Measurements from ENCODE around the gene SFXN4. TPM values are rescaled to one million over a fixed set of nuclear protein-coding genes. Genes with fewer than 3 reads are reported as not detected.

SFXN4 gene
- total RNA-seq, 1 experiment from 2014 or later = 21.9 TPM

GRCh38 chr10:119135513-119135881 is 30.0 kb downstream of the SFXN4 start:
- Histone ChIP-seq H3K14ac (ENCODE audit: insufficient read depth, low read length) (no peak overlapping the region), H3K56ac (ENCODE audit: insufficient read length, low read depth, low read length) (no peak overlapping the region), H4K20me1 (ENCODE audit: control insufficient read depth, insufficient read depth, insufficient read length) (no peaks in the 10 kb centered on the region), H2BK15ac (ENCODE audit: low read depth, low read length) (no peak overlapping the region), H3K79me1 (ENCODE audit: insufficient read depth, low read depth, low read length, poor library complexity, severe bottlenecking) (no peaks in the 10 kb centered on the region), H3K79me2 (ENCODE audit: insufficient read depth, low read length) (no peaks in the 10 kb centered on the region), H3K4me2 (ENCODE audit: insufficient read depth, insufficient read length, low read length) (no peak overlapping the region), H3K9ac (ENCODE audit: extremely low read depth, insufficient read length, low read length) (no peak overlapping the region), H2BK12ac (ENCODE audit: insufficient read length, low read depth, low read length) (no peak overlapping the region), H3T11ph (ENCODE audit: low read length) (no peak overlapping the region), H3K23me2 (ENCODE audit: insufficient read length, low read depth, low read length, poor library complexity, severe bottlenecking) (no peaks in the 10 kb centered on the region), H4K8ac (replicated peaks; ENCODE audit: insufficient read length, low read depth, low read length) (no peak overlapping the region), H4K91ac (ENCODE audit: insufficient read length, low read depth, low read length) (no peak overlapping the region), H2BK20ac (ENCODE audit: low read depth, low read length, poor library complexity, severe bottlenecking) (no peak overlapping the region), H3K18ac (ENCODE audit: insufficient read length, low read depth, low read length) (no peak overlapping the region), H3K4ac (ENCODE audit: low read depth, low read length) (no peak overlapping the region), H4K5ac (ENCODE audit: insufficient read length, low read depth, low read length) (no peak overlapping the region), H2BK120ac (ENCODE audit: low read depth, low read length, poor library complexity, severe bottlenecking) (no peak overlapping the region), H2AK5ac (ENCODE audit: insufficient read length, low read length) (no peak overlapping the region), H3K27ac (ENCODE audit: insufficient read length, low read depth, low read length) (no peak overlapping the region), H3K4me1 (ENCODE audit: insufficient read depth, low read length) (no peaks in the 10 kb centered on the region), H3K23ac (ENCODE audit: insufficient read length, low read depth, low read length) (no peak overlapping the region), H2AFZ (ENCODE audit: low read length) (no peak overlapping the region), H2BK5ac (ENCODE audit: insufficient read length, low read length) (no peak overlapping the region), H3K27me3 (ENCODE audit: insufficient read depth, low read length) (no peaks in the 10 kb centered on the region), H3K9me3 (ENCODE audit: control insufficient read depth, low read depth, low read length) (no peaks in the 10 kb centered on the region)
- WGBS (ENCODE audit: extremely low coverage, insufficient read length, low lambda C conversion rate) = 100% methylated on average over 1 of the region's 4 CpGs
- Mint-ChIP-seq H3K4me3 (no peak overlapping the region), H3K9me3 (no peaks in the 10 kb centered on the region), H3K36me3 (ENCODE audit: insufficient read depth in 1 of 3, low read depth in 3 of 3) (peaks cover 25 to 54% (median 42%) of the 10 kb centered on the region in 3 experiments), H3K27ac (no peak overlapping the region), H3K4me1 (no peaks in the 10 kb centered on the region), H3K27me3 (ENCODE audit: low read depth) (no peaks in the 10 kb centered on the region; the same call in 1 of the 2 replicates)
- DNase-seq = no peak
- no peak for TF ChIP-seq CTCF (conservative IDR thresholded peaks at IDR 0.05)

All from H9 (cell line).